GM12892 (cell line): ENCODE results near the gene SLC39A3.

Source experiments
- POLR2A ChIP-seq: IDR thresholded peaks from 2 replicates; pipeline ENCODE4 v1.6.1; 2011; ENCODE audit warnings: low read depth, low read length, control low read depth
- POLR2AphosphoS5 ChIP-seq: IDR thresholded peaks from 2 replicates; pipeline ENCODE4 v1.6.1; 2011; ENCODE audit warnings: low read depth, low read length, control low read depth

DNA sequence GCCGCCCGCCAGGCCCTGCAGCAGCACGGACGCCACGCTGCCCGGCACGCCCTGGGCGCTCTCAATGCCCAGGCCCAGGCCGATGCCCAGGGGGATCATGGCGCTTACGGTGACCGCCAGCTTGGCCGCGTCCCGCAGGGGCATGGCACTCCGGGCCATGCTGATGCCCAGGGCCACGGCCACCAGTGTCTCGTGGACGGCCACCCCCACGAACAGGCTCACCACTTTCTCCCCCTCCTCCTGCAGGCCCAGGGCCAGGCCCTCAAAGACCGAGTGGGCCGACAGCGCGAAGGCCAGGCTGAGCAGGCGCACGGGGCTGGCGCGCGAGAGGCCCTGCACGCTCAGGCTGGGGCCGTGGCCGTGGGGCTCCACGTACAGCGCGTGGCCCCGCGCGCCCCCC lies 6.9 kb downstream of the SLC39A3 start:
- TF ChIP-seq POLR2AphosphoS5, result no peak
- TF ChIP-seq POLR2A, result no peak
